Skeletal muscle satellite cell (primary cell): ENCODE measurements around the gene PRPH2. TPM values are rescaled to one million over a fixed set of nuclear protein-coding genes. Genes with fewer than 3 reads are reported as not detected.

Experiments
- H3K27me3 ChIP-seq: 2 replicates; pipeline ENCODE4 v1.7.0; 2013; ENCODE audit warnings: low read length; ENCODE audit not compliant: control insufficient read depth, insufficient read depth
- H3K36me3 ChIP-seq: 2 replicates; pipeline ENCODE4 v1.7.0; 2013; ENCODE audit warnings: mild to moderate bottlenecking, control low read depth, low read length; ENCODE audit not compliant: insufficient read depth
- H3K4me1 ChIP-seq: 2 replicates; pipeline ENCODE4 v1.7.0; 2013; ENCODE audit warnings: low read length; ENCODE audit not compliant: control insufficient read depth, insufficient read depth
- H3K4me2 ChIP-seq: 2 replicates; pipeline ENCODE4 v1.7.0; 2013; ENCODE audit warnings: mild to moderate bottlenecking, low read length
- H3K4me3 ChIP-seq: 2 replicates; pipeline ENCODE4 v1.7.0; 2013; ENCODE audit warnings: low read length
- H3K9ac ChIP-seq: 2 replicates; pipeline ENCODE4 v1.7.0; 2013; ENCODE audit warnings: mild to moderate bottlenecking, low read depth, low read length, moderate library complexity
- H3K9me3 ChIP-seq: replicated peaks from 2 replicates; pipeline ENCODE4 v1.7.0; 2013; ENCODE audit warnings: mild to moderate bottlenecking, control low read depth, low read length
- small RNA-seq: library from RNA; depleted of rRNA; stranded (forward); fragments of <200 nt; gene quantifications from one replicate; pipeline ENCODE3, GENCODE V24; 2012

Gene PRPH2

DNA sequence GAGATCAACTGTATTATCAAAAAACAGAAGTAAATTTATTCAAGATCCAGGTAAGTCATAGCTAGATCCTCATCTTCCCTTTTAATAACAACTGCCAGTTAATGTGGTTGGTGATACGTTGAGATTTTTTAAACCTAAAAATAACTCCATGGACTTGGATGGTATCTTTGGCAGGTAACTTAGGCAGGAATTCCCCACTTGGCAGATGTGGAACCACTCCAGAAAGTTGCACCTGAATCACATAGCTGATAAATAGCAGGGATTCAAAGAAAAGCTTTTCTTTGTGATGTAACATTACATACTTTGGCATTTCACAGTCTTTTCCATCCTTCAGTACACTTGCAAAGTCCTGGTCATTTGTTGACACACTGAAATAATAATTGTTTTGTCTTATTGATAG, 62.6 kb downstream of the PRPH2 start:
- no peak overlapping the region for H3K4me2 ChIP-seq
- no peaks in the 10 kb centered on the region for H3K27me3 ChIP-seq
- H3K4me3 ChIP-seq, result no peak overlapping the region
- H3K9me3 ChIP-seq, result no peaks in the 10 kb centered on the region
- H3K9ac ChIP-seq, result no peak overlapping the region
- no peaks in the 10 kb centered on the region for H3K4me1 ChIP-seq
- H3K36me3 ChIP-seq, result peaks cover 58% of the 10 kb centered on the region

DNA sequence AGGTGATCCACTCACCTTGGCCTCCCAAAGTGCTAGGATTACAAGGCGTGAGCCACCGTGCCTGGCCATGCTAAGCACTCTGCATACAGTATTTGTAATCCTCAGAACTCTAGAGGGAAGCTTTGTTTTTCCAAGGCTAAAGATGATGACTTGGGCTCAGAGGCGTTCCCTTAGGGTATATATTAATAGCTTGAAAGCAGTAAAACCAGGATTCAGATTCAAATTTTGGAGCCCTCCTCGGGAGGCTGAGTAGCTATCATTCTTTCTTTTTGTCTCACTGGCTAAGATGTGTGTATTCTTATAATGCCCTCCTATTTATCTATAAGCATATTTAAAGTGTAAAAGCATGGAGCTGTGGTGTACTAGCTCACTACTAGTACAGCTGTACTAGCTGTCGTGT, 68.5 kb downstream of the PRPH2 start:
- H3K4me3 ChIP-seq, result no peak overlapping the region
- H3K4me1 ChIP-seq, result no peaks in the 10 kb centered on the region
- no peak overlapping the region for H3K4me2 ChIP-seq
- no peaks in the 10 kb centered on the region for H3K27me3 ChIP-seq
- peaks cover 56% of the 10 kb centered on the region for H3K36me3 ChIP-seq
- H3K9me3 ChIP-seq, result no peaks in the 10 kb centered on the region
- no peak overlapping the region for H3K9ac ChIP-seq

DNA sequence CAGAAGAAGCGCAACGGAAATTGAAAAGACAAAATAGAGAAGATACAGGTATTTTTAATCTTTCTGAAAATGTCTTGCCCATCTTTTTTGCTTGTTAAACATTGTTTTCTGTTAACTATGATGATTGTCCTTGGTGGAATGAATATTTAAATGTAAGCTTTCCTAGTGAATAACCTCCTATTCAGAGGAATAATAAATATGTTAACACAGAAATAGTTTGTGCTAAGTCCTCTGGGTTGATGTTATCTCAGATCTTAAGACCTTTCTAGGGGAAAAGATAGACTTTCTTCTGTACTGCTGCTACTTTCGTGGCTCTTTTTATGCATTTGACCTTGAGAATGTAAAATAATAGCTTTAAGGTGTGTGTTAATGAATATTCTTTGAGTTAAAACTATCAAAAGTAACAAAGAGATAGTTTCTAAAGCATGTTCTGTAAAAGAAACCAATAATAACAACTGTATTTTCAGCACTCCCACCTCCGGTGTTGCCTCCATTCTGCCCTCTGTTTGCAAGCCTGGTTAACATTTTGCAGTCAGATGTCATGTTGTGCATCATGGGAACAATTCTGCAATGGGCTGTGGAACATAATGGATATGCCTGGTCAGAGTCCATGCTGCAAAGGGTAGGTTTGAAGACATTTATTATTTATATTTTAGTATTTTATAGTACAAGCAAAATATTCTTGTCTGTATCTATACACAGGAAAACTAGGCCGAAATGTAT, 70.2 kb downstream of the PRPH2 start:
- Histone ChIP-seq H3K9me3 (no peaks in the 10 kb centered on the region), H3K27me3 (no peaks in the 10 kb centered on the region), H3K9ac (no peak overlapping the region), H3K4me2 (no peak overlapping the region), H3K36me3 (peaks cover 53% of the 10 kb centered on the region), H3K4me3 (no peak overlapping the region), H3K4me1 (no peaks in the 10 kb centered on the region)

Small RNA genes lying within 50 kb of the gene (small RNA-seq; reads per million reads assigned to genes)
- gene RNU6-890P, result not detected
